DMS114 treated with DMSO at 0.1 percent for 48 hours (cell line): Measurements from ENCODE around the gene ARL3.

ENCODE experiments used
- DNase-seq: peaks from one replicate; lab custom pipeline; 2025; ENCODE audit not compliant: unreplicated experiment; lab: John Stamatoyannopoulos, UW

ARL3 gene

DNA sequence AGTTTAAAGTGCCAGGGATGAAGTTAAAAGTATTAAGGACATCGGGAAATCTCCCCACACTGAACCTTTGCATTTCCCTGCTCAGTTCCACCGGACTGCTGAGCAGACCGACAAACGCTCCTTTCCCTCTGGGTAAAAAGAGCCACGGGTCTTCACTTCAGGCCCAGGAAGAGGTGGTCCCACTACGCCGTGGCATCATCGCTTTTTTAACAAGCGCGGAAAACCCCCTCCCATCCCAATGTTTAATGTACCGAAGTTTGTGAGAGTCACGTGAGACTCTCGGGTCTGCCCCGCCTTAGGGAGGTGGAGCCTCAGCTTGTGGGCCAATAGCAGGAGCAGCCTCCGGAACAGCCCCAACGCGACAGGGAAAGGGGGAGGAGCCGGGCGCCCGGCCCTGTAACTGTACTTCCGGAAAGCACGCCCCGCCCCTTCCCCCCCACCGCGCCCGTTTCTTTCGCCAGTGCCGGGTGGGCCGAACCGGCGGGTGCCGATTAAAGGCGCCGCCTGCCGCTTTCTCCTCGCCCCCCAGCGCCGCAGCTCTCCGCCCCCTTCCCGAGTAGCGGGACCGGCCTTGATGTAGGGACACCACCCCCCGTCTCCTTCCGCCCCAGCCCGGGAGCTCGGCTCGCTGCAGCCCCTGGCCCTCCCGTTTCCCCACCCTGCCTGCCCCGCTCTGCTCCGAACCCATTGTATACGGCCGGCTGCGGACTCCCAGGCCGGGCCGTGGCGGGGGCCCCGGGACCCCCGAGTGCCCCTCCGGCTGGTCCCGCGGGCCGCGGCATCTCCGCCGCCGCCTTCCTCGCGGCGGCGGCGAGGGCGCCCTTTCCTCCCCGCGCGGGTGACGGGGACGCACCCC is 72.1 kb downstream of the ARL3 start:
- DNase-seq, result peak; percentile 97

DNA sequence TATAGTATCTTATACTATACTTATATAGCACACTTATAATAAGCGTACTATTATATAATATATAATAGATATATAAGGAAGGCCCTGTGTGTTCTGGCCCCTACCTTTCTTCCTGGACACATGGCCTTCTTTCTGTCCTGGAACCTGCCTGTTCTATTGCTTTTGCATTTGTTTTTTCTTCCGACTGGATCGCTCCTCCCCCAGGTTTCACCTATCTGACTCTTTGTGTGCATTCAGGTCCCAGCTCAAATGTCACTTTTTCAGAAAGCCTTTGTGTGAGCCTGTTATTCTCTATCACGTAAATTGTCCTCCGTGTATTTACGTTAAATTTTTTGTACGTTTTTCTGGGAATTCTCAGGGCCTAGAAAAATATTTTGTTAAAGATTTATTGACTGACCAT is 72.8 kb downstream of the ARL3 start:
- DNase-seq, result no peak

DNA sequence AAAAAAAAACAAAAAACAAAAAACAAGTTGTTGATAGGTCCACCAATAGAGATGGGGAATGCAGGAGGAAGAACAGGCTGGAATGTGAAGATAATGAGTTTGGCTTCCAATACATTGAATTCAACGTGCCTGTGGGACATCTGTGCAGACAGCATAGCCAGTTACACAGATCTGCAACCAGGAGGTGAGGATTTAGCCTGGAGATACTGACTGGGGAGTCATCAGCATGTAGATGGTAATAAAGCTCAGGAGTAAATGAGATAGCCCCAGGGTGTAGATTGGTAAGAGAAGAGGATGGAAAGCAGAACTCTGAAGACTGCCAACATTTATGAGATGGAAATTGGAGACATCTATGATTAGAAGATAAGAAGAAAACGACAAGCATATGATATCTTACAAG is 74.7 kb downstream of the ARL3 start:
- no peak for DNase-seq

DNA sequence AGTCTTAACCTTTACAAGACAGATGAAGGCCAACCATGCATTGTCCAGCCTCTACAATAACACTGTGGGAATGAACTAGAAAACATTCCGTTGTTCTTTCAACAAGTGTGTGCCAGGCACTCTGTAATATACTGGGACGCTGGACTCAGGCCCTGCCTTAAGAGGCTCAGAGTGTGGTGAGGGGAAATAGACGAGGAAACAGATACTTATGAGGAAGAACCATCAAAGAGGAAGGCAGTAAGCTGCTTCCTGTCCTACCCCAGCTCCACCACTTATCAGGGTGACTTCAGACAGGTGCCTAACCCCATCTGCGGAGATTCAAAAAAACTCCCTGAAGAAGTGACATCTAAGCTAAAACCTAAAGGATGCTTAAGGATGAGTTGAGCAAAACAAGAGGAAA is 78.8 kb downstream of the ARL3 start:
- no peak for DNase-seq

DNA sequence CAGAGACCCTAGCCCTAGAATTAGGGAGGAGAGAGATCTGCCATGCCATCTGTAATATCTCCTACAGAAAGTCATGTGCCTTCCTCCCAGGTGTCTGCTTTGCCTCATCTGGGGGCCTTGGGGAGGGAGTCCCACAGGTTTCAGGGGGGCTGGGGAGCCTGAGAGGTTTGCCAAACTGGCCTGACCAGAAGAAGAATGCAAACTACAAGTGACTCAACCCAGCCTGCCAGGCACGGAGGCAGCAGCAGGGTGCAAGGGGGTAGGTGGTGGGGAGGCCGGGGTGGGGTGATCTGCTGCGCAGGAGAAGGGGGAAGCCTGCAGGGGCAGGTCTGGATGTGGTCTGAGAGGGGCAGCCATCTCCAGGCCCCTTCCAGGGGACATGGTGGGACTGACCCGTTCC is 79.5 kb downstream of the ARL3 start:
- DNase-seq, result no peak

DNA sequence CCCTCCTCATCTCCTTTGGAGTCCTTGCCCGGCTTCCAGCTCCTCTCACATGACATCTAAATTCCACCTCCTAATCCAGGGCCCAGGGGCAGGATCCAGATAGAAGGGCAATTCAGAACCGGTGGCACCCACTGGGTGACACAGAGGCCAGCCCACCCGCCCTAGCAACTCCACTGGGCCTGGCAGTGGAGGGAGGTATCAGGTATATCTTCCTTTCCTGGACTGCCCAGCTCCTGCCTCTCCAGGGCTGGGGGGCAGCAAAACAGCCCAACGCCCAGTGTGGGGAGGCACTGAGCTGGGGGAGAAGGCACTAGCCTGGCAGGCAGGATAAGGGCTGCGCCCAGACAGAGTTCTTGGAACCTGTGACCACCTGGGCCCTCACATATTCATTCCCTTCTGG is 80.3 kb downstream of the ARL3 start:
- DNase-seq, result no peak

DNA sequence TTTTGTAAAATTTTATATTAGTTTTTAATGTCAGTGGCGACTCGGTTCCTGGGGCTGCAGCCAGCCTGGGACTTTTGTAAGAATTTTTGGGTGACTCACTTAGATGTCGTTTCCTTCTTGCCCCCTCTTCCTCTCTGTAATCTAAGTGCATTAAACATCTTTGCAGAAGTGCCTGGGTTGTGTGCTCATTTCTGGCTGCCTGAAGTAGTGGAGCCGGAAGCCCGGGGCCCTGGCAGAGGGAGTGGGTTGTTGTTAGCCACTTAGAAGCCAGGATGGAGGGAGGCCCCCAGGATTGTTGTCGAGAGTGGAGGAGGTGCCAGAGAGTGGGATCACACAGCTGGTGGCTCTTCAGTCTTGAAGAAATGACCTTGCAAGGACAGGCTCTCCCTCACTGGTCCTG is 80.9 kb downstream of the ARL3 start:
- no peak for DNase-seq

DNA sequence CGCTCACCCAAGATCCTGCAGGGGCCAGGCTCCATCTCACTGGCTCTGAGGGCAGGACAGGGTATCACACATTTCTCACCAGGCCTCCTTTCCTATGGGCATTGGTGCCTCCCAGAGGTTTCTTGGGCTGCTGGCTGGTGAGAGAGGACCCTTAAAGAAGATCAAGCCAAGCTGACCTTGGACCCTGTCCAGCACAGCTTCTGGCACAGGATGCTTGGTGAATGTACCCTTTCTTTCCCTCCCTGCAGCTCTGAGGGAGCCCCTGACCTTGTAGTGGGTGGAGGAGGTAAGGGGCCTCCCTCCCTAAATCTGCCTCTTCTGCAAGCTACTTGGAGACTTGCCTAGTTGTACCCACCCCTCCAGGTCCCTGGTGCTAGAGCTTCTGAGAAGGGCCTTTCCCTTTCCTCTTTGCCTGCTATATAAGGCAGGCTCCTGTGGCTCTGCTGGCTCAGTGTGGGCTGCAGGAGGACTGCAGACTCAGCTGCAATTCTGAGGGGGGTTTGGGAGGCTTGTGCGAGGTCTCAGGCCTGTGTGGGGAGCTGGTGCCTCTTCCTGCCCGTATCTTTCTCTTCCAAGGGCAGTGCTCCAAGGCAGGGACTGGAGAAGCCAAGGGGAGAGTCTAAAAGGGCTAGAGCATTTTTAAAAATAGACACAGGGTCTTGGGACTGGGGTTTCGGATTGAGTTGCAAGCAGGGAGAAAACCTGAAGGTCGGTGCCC is 81.6 kb downstream of the ARL3 start:
- no peak for DNase-seq

DNA sequence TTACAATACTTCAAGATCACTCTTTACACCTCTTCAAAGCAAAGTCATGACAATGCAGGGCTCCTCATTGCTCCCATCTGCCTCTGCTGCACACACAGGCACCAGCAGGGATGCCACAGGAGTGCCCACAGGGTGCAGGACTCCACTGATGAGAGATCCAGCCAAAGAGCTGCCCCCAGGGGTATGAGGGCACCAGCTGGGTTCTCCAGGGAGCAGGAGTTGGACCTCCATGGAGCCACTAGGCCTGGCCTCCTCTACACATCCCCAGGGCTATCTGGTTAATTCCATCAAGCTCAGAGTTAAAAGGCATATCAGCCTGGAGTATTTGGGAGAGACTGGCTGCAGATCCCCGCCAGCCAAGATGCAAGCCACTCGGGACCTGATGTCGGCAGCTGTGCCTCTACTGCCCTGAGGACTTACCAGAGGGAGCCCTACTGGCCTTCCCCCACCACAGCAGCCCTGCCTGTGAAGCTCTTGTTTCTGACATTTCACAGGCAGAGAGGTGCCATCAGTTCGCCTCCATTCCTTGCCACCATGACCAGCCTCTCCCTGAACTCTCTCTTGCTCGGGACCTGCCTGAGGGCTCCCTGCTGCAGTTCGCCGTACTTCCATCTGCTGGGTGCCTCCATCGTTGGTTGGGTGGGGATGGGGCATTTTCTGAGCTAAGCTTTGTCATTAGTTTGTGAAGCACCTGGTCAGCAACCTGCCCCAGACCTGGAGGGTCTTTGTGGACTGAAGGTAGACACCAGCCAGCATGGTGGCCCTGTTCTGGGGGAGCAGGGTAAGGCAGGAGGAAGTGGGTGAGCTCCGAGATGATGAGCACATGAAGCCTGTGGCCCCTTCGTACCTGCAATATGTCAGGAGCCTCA is 82.4 kb downstream of the ARL3 start:
- no peak for DNase-seq

DNA sequence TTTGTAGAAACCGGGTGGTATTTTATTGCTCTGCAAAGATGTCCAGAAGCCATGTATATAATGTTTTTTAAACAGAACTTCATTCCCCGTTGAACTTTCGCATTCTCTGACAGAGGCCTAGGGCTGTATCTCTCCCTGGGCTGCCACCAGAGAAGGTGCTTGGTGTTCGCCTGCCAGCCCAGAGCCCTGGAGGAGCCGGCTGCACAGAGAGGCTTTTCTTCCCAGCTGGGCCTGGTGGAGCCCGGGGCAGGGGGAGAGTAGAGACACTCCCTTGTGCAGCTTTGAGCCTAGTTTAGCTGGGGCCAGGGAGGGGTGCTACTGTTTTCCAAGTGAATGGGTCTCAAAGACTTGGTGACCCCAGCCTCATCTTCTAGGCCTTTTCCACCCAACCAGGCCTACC is 83.5 kb downstream of the ARL3 start:
- DNase-seq, result no peak

DNA sequence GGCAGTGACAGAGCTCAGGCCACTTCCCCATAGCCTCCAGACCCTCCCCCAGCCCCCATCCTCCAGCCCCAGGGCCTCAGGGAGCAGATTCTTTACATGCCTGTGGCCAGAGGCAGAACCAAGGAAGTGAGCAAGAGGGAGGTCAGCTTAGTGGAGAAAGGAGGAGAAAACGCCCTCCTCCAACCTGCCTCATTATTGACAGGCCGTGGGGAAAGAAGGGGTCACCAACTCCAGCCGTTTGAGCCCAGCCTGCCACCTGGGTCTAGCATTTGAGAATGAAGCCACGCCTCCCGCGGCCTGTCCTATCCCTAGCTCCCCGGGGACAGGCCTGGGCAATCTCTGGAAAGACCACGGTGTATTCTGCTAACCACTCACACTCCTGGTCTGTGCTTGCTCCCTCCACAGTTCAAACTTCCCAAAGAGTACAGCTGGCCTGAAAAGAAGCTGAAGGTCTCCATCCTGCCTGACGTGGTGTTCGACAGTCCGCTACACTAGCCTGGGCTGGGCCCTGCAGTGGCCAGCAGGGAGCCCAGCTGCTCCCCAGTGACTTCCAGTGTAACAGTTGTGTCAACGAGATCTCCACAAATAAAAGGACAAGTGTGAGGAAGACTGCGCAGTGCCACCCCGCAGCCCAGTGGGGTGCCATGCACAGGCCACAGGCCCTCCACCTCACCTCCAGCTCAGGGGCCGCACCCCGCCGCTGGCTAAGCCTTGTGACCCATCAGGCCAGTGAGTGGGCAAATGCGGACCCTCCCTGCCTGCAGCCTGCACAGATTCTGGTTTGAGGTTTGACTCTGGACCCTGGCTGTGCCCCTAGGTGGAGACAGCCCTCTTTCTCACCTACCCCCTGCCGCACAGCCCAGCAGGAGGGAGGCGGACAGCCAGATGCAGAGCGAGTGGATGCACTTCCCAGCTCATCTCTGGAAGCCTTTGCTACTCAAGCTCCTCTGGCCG is 84.3 kb downstream of the ARL3 start:
- DNase-seq, result no peak

DNA sequence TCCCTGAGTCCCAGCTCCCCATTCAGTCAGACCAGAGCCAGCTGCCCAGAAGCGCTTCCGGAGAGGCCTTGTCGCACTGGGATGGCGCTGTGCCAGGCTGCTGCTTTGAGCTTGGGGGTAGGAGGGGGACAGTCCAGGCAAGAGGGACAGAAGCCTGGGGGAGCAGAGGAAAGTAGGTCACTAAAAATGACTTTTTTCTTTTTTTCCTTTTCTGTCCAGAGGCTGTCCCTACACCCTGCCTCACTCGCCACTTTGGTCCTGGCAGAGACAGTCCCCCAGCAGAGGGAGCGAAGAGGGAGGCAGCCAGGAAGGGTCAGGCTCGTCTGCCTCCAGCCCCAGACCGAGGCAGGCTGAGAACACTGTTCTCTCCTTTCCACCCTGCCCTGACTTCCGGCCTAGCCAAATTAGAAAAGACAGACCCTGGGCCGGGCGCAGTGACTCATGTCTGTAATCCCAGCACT is 85.7 kb downstream of the ARL3 start:
- DNase-seq, result no peak

DNA sequence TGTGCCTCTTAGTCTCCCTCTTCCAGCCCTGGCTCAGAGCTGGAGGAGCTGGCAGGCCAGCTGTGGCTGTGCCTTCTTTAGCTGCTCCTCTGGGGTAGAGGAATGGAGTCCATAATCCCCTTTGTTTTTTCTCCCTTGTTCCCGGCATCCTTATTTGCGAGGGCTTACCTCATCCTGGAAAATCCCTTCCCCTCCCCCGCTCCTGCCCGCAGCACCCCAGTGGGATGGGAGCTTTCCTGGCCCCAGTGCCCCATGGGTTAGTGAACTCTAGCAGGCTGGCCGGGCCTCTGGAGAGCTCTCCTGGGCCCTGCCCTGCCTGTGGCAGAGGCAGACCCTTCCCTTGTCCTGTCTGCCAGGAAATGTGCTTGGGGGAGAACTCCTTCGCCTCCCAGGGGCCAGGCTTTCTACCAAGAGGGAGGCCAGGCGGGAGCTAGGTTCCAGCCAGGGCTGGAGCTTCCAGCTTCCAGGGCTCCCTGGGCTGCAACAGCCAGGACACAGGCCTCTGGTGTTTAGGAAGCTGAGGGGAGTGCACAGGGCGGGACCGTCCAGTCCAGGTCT is 86.4 kb downstream of the ARL3 start:
- no peak for DNase-seq

DNA sequence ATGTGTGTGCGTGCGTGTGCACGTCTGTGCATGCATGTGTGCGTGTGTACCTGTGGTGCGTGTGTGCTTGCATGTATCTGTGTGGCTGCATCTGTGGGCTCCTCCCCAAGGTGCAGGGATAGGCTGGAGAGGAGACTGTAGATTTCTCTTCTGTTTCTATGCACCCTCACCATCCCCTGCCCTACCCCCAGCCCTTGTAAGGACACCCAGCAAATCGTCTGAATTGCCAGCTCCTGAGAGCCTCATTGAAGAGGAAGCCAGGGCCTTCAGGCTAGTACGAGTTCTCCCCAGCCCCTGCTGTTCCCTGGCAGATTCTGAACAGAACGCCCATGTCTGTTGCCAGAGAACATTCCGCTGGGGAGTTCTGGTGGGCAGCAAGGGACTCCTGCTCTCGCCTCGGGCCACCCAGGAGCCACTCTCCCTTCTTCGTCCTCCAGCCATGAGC is 86.9 kb downstream of the ARL3 start:
- no peak for DNase-seq

DNA sequence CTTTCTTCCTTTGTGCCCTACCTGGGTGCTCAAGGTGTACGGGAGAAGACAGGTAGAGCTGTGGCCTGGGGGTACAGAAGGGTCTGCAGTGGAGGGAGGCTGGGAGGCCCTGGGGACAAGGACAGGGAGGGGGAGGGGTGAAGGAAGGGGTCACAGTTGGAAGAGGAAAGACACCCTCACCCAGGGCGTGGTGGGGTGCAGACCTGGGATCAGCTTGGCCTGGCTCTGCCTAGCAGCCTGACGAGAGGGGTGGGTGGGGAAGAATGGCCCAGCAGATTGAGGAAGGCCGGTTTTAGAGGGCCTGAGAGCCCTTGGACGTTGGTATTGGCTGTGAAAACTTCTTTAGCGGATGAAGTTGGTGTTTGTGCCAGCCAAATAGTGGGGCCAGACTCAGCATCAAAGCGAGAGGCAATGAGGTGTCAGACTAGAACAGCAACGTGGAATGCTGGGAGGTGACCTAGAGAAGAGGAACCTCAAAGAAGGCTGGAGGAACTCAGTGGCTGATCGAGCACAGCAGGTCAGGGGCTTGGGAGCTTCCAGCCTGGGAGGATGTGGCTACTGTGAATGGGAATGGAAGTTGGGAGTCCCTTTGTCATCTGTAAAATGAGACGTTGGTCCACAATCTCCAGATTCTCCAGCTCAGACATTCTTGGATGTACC is 88.0 kb downstream of the ARL3 start:
- no peak for DNase-seq

DNA sequence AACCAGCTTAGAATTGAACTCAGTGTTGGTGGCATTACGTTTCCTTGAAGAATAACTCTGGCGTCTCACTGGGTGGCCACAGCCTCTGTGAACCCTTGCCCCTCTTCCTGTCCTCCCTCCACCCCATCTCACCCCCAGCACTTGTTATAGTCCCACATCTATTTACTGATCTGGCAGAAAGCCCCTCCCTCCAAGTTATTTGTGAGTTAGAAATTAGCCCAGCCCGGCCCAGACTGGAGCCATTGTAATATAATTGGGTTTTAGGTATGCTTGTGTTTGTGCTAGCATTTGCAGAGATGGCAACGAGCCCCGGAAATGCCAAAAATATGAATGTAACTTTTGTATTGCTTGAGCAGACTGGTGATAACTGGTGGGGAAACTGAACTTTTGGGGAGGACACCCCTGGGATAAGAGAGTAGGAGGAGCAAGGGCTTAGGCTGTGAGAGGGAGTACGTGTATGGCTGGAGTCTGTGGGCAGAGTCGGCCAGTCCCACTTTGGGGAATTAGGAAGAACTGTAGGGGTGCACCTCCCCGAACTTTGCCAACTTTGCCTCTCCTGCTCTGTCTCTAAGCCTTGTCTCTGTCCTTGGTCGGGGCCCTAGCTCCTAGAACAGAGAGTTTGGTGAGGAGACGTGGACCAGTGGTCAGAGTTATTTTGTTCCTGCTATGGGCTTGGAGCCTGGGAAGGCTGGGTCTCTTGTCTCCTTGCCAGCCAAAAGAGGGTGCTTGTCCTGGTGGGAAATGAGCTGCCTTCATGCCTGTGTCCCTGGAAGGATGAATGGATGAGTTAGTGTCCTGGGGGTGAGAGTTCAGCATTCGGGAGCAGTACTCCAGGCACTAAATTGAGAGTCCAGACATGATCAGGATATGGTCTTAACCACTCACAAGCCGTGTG is 89.2 kb downstream of the ARL3 start:
- DNase-seq, result no peak

DNA sequence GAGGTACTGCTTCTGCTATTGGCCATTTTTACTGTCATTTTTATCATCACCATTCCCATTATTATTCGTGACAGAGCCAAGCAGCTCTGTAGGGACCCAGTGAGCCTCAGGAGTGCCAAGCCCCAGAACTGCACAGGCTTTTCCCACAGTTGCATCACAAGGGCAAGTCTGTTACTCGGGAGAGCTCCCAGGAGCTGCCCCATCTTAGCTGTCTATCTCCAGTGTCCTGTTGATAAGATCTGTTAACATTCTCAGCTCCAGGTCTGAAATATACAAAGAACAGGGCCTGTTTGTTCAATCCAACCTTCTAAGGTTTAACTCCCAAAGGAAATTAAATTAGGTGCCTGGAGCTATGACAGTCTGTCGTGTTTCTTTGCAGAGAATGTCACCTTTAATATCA is 90.1 kb downstream of the ARL3 start:
- DNase-seq, result no peak
